Right ventricle myocardium superior (tissue), 1 donor: ENCODE data around the gene STEEP1. TPM values are rescaled to one million over a fixed set of nuclear protein-coding genes. Genes with fewer than 3 reads are reported as not detected.
"Not testable (repeated sequence)": the region's sequence is repeated elsewhere in the genome, so short reads cannot be mapped to it uniquely, and the experiment has no call there.

Experiments used
- ATAC-seq: fragments of 200-7000 bp; cut with Tn5 transposase; one replicate; pipeline ENCODE4 v1.9.1; 2020; ENCODE audit warnings: mild to moderate bottlenecking; ENCODE audit not compliant: poor library complexity
- DNase-seq: peaks from one replicate; pipeline ENCODE4 v3.0.0-alpha.2; 2020
- intact Hi-C: fragments of 100-400 bp; cut with DNase I; formaldehyde crosslinking; loops from one replicate; pipeline ENCODE4 v1.11.2; 2022
- total RNA-seq: library from RNA; stranded (reverse); fragmentation: NEBNext Ultra II Directional; extraction: Animal tissue kit (Norgen Biotek cat#: 25700); gene quantifications from one replicate; pipeline ENCODE4 v1.2.1, GENCODE V29; 2021
- donor health status: DM: no; HTN: yes; CAD: no; lungs with severe emphysema.

Gene STEEP1
- total RNA-seq, 1 donor from 2014 or later: 12.7 TPM

DNA sequence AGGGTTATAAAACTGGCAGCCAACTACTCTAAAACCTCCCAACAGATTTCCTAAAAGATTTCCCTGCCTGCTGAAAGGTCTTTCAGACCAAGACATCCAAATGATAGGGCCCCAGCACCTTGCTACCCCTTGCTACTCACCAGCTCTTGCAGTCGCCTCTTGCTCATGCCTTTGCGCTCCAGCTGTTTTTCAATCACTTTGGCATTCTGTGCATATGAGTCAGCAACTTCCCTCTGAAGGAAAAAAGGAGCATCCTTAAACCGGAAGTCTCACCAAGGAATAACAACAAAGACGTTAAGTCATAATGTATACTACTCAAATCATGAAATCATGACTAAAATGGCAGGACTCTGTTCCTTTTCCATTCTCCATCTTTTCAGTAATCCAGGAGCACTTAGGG, 24.0 kb downstream of the STEEP1 start:
- DNase-seq: no peak
- ATAC-seq: no peak
- intact Hi-C loops: no loop called here

DNA sequence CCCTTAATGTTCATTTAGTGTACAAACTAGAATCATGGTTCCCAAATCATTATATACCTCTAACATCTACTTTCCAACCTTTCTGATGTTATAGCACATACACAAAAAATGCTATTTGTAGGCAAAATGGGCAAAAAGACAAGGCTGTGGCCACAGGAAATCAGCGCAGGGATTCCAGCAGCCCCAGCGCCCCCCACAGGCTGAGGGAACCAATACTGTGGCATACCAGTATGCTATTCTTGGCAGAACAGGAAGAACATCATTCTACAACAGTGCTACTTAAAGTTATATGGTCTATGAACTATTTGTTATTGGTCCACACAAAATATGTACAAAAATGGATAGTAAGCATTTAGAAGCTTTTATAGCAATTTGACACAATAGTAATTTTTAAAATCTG, 25.3 kb downstream of the STEEP1 start:
- no peak for ATAC-seq
- intact Hi-C loops: no loop called here
- no peak for DNase-seq

- ATAC-seq: no peak
- intact Hi-C loops: no loop called here
- no peak for DNase-seq
These were observed 27.7 kb downstream of the STEEP1 start for GRCh38 chrX:119537487-119537886.

DNA sequence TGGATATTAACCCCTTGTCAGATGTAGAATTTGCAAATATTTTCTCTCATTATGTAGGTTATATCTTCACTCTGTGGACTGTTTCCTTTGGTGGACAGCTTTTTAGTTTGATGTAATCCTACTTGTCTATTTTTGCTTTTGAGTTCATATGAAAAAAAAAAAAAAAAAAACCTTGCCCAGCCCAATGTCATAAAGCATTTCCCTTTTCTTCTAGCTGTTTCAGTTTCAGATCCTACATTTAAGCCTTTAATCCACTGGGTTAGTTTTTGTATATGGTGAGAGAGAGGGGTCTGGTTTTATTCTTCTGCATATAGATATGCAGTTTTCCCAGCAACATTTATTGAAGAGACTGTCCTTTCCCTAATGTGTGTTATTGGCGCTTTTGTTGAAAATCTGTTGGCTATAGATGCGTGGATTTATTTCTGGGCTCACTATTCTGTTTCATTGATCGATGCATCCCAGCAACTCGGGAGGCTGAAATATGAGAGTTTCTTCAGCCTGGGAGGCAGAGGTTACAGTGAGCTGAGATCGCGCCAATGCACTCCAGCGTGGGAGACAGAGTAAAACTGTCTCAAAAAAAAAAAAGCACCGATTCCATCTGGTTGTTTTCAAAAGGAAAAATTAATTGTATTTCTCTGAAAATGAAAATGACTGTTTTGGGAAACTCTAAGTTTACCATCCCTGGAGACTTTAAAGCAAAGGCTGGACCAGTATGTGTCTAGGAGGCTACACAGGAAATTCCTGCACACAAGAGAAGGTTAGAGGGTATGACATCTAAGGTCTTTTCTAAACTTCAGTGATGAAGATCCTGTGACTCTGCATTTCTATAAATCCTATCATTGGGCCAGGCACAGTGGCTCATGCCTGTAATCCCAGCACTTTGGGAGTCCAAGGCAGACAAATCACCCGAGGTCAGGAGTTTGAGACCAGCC, 35.6 kb downstream of the STEEP1 start:
- intact Hi-C loops: no loop called here
- DNase-seq: no peak
- no peak for ATAC-seq

DNA sequence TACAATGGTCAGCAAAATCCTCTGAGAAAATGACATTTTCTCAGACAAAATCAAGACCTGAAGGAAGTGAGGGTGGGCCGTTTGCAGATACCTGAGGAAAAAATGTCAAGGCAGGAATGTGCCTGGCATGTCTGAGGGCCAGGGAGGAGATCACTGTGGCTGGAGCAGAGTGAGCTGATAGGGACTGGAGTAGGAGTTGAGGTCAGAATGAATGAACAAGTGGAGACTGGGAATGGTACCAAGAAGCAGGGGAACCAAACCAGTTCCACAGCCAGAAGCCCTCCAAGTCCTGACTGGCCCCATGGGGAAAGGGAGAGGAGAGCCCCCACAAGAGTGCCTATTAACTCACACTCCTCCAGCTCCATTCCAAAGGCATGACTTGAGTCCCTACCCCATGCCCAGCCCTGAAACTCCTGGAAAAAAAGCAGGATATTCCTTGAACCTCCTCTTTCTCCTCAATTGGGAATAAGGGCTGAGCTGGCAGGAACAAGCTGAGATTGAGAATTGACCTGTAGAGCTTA, 41.5 kb downstream of the STEEP1 start:
- intact Hi-C loops: no loop called here
- no peak for DNase-seq
- no peak for ATAC-seq

DNA sequence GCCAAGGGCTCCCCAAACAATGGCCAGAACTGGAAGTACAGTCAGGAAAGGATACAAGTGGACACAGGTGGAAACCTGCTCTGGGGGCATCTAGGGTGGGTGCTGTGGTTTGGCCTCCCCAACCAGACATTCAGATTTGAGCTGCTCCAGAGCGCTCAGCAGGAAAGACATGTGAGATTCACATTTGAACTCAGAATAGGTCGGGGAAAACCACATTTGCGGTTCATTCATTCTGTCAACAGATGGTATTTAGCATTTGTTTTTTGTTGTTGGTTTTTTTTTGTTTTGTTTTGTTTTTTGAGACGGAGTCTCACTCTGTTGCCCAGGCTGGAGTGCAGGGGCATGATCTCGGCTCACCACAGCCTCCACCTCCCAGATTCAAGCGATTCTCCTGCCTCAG, 44.0 kb downstream of the STEEP1 start:
- DNase-seq (no peak), ATAC-seq (no peak)
- intact Hi-C loops: no loop called here

GRCh38 chrX:119518371-119518770, 46.8 kb downstream of the STEEP1 start:
- ATAC-seq: no peak
- intact Hi-C loops: loop anchor here (10.0 kb wide), 1 partner anchor 206 kb away; no protein-coding TSS in a partner anchor
- no peak for DNase-seq

DNA sequence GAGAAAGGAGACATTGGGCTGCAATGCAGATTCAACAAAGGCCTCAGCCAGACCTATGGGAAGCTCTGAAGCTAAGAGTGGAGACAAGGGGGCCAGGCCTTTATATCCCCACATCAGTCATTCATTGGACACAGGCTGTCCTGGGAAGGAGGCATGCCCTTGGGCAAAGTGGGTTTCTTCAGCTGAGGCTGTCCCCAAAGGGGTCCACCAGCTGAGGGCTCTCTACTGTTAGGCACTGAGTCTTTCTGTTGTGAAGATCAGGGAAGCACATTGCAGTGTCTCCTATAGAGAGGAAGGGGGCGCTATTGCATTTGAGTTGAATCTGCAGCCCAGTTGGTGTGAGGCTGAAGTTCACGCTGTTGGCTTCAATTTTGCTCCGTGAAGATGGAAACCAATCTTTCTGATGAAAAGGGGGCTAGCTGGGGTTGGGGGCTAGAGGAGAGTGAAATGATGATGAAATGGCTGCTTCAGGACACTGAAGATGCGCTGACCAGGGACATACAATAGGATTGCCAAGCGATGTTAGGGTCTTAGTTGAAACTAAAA, 49.0 kb downstream of the STEEP1 start:
- DNase-seq (no peak), ATAC-seq (peak; percentile 82)
- intact Hi-C loops: loop anchor here (10.0 kb wide), 1 partner anchor 209 kb away; no protein-coding TSS in a partner anchor

DNA sequence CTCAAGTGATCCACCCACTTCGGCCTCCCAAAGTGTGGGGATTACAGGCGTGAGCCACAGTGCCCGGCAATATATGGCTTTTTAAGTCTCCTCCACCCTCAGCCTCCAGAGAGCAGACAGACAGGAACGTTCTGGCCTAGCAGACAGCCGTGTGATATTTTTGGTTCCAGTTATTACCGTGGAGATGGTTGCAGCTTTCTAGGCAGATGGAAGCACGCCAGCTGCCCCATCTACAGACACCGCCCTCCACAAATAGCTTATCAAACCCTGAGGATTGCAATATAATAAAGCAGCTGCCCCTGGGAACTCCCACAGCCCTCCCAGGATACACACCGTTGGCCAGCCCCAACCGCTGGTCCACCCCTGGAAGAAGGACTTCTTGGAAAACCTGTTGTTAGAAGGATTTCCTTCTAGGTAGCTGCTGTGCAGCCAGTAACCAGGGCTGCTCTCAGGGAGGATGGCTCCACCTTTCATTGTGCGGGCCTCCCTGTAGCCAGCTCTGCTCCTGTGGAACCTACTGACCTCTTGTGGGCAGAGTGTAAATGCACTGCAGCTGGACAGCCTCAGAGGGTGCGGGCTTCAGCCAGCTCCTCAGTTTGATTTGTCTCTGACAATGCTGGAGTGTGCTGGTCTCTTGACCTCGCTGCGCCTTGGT, 52.9 kb downstream of the STEEP1 start:
- intact Hi-C loops: loop anchor here (10.0 kb wide), 1 partner anchor 213 kb away; no protein-coding TSS in a partner anchor
- peak; percentile 55 for DNase-seq
- peak; percentile 95 for ATAC-seq

DNA sequence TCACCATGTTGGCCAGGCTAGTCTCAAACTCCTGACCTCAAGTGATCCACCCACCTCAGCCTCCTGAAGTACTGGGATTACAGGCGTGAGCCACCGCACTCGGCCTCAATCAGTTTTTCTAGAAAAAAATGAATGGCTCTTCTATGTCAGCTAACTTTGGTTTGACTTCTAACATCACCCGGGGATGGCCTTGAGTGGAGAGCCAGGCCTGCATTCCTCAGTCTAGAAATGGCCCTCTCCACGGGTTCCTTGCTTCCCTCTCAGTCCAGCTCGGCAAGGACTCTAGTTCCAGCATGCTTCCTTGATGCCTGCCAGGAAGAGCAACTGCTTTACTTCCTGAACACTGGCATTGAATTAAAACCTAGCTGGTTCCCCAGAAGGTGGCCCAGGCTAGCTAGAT, 58.0 kb downstream of the STEEP1 start:
- DNase-seq (no peak), ATAC-seq (no peak)
- intact Hi-C loops: no loop called here

DNA sequence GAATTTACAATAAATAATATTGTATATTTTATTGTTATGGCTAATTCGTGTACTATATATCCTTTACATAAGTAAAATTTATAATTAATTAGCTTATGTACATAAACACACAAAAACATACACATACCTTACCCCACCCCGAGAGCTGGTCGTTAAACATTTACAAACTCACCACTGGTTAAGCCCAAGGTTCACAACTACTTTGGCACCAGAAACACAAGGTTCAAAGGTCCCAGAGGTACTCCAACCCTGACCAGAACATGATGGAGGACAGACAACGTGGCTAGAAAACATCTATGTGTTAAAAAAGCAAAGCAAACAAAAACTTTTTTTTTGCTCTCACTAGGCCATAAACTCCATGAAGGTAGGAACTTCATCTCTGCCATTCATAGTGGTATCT, 59.3 kb downstream of the STEEP1 start:
- no peak for ATAC-seq
- intact Hi-C loops: no loop called here
- DNase-seq: no peak

DNA sequence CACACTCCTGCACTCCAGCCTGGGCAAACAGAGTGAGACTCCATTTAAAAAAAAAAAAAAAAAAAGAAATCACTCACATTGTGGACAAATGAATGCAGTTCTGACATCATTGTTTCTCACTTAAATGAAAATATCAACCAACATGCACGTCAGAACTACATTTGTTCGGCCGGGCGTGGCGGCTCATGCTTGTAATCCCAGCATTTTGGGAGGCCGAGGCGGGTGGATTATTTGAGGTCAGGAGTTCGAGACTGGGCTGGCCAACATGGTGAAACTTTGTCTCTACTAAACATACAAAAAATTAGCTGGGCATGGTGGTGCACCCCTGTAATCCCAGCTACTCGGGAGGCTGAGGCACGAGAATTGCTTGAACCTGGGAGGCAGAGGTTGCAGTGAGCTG, 60.1 kb downstream of the STEEP1 start:
- DNase-seq, ATAC-seq, intact Hi-C loops: not testable (repeated sequence)

DNA sequence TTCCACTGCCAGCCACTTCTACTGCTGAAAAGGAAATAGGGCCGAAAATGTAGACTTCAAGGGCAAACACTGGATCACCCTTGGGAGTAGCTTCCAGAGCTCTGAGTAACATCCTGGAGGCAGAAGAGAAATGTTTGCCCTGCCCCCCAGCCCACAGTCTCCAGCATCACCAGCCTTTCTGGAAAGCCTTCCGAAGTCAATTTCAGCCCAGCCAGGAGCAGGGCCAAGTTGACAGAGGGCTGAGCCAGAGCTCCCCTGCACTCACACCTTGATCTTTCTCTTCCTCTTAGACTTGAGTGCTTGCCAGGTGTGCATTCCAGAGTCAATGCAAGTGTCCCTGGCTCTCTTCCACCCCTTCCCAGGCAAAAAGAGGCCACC, 61.7 kb downstream of the STEEP1 start:
- ATAC-seq (no peak), DNase-seq (no peak)
- intact Hi-C loops: no loop called here

GRCh38 chrX:119502727-119503483, 62.3 kb downstream of the STEEP1 start:
- intact Hi-C loops: no loop called here
- DNase-seq: no peak
- ATAC-seq: no peak

GRCh38 chrX:119501511-119502148, 63.6 kb downstream of the STEEP1 start:
- ATAC-seq (no peak), DNase-seq (no peak)
- intact Hi-C loops: no loop called here

DNA sequence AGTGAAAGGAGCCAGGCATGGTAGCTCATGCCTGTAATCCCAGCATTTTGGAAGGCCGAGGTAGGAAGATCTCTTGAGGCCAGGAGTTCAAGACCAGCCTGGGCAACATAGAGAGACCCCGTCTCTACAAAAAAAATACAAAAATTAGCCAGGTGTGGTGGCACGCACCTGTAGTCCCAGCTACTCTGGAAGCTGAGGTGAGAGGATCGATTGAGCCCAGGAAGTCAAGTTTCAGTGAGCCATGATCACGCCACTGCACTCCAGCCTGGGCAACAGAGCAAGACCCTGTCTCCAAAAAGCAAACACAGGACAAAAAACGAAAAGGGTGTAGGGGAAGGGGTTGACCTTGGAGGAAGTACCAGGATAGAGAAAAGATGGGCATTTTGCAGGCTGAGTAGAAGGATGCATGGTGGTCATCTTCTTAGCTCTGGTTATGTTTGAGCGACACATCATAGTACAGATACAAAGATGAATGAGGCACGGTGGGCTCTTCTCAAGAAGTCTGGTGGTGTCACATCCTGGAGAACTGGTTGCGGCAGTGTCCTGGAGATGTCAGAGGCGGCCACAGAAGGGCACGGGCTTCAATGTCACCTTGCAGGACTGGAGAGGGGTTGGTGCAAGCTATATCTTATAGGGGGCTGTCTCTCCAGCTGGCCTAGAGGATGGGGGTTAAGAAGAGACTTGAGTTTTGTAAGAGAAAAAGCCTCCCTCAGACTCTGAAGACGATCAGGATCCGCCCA, 65.0 kb downstream of the STEEP1 start:
- no peak for DNase-seq
- intact Hi-C loops: no loop called here
- ATAC-seq: no peak

DNA sequence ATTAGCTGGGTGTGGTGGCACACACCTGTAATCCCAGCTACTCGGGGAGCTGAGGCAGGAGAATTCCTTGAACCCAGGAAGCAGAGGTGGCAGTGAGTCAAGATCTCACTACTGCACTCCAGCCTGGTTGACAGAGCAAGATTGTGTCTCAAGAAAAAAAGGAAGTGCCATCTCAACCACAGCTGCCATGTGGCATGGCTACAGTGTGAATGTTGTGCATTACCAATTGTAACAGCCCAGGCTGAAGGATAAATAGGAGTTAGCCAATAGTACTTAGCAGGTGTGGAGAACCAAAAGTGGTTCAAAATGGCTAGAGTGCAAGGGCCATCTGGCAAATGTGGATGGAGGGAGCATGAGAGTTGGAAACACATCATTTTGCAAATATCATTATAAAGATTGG, 68.0 kb downstream of the STEEP1 start:
- ATAC-seq (no peak), DNase-seq (no peak)
- intact Hi-C loops: no loop called here
